Measurements from ENCODE around the gene CDC27. TPM values are rescaled to one million over a fixed set of nuclear protein-coding genes. Genes with fewer than 3 reads are reported as not detected.
"Not testable (repeated sequence)": the region's sequence is repeated elsewhere in the genome, so short reads cannot be mapped to it uniquely, and the experiment has no call there.

CDC27 gene
- total and polyA plus RNA-seq, 7 donors, result 25.5 to 89.2 (median 74.6) TPM

- TF ChIP-seq CTCF (IDR thresholded peaks at IDR 0.05), result no peak
- Histone ChIP-seq H3K27me3 (ENCODE audit: insufficient read depth in 3 of 3, low read length in 2 of 3) (no peaks in the 10 kb centered on the region), H3K4me1 (no peaks in the 10 kb centered on the region), H3K27ac (no peak overlapping the region), H3K36me3 (ENCODE audit: insufficient read depth in 1 of 2, low read depth in 1 of 2) (peaks cover 0 to 93% of the 10 kb centered on the region in 2 donors), H3K9me3 (no peaks in the 10 kb centered on the region), H3K4me3 (no peak overlapping the region)
- intact Hi-C loops (cut with DNase I), result no loop called here
- WGBS, 3 donors, result 96 to 100% (median 96%) methylated on average over 2 to 3 of the region's 3 CpGs
- no peak for ATAC-seq
- no peak for DNase-seq
These were observed 57.3 kb downstream of the CDC27 start for GRCh38 chr17:47131761-47132160.

GRCh38 chr17:47126835-47127234, 62.3 kb downstream of the CDC27 start:
- H3K27ac ChIP-seq; H3K4me1 ChIP-seq; H3K4me3 ChIP-seq; ATAC-seq; H3K9me3 ChIP-seq; intact Hi-C loops (cut with DNase I); H3K27me3 ChIP-seq (ENCODE audit: insufficient read depth in 3 of 3, low read length in 2 of 3); DNase-seq: not testable (repeated sequence)
- 97 to 98% (median 98%) methylated on average over 3 of the region's 3 CpGs for WGBS, 3 donors
- H3K36me3 ChIP-seq (ENCODE audit: insufficient read depth in 1 of 2, low read depth in 1 of 2), result peaks cover 0 to 91% of the 10 kb centered on the region in 2 donors

GRCh38 chr17:47123262-47123661, 65.8 kb downstream of the CDC27 start:
- ATAC-seq; DNase-seq; H3K9me3 ChIP-seq; H3K27me3 ChIP-seq (ENCODE audit: insufficient read depth in 3 of 3, low read length in 2 of 3); H3K27ac ChIP-seq; H3K4me1 ChIP-seq; intact Hi-C loops (cut with DNase I); H3K4me3 ChIP-seq: not testable (repeated sequence)
- whole genome bisulfite sequencing, 3 donors, result 51 to 71% (median 62%) methylated on average over 2 of the region's 2 CpGs
- H3K36me3 ChIP-seq (ENCODE audit: insufficient read depth in 1 of 2, low read depth in 1 of 2), result peaks cover 3 to 93% of the 10 kb centered on the region in 2 donors

GRCh38 chr17:47120521-47121095, 68.5 kb downstream of the CDC27 start:
- H3K27me3 ChIP-seq (ENCODE audit: insufficient read depth in 3 of 3, low read length in 2 of 3), result no peaks in the 10 kb centered on the region
- no peaks in the 10 kb centered on the region for H3K9me3 ChIP-seq
- TF ChIP-seq CTCF (IDR thresholded peaks at IDR 0.05), result no peak
- ATAC-seq, result no peak
- peaks cover 3 to 82% of the 10 kb centered on the region in 2 donors for H3K36me3 ChIP-seq (ENCODE audit: insufficient read depth in 1 of 2, low read depth in 1 of 2)
- no peak overlapping the region for H3K4me3 ChIP-seq
- WGBS, 3 donors, result 72 to 79% (median 79%) methylated on average over 5 of the region's 5 CpGs
- no peak overlapping the region for H3K27ac ChIP-seq
- no peaks in the 10 kb centered on the region for H3K4me1 ChIP-seq
- DNase-seq, result no peak
- intact Hi-C loops (cut with DNase I), result no loop called here

GRCh38 chr17:47119746-47120520, 69.2 kb downstream of the CDC27 start:
- H3K36me3 ChIP-seq (ENCODE audit: insufficient read depth in 1 of 2, low read depth in 1 of 2), result peaks cover 3 to 78% of the 10 kb centered on the region in 2 donors

More at GRCh38 chr17:47119746-47120520, 69.2 kb downstream of the CDC27 start:
- H3K4me3 ChIP-seq, result no peak overlapping the region
- no peaks in the 10 kb centered on the region for H3K27me3 ChIP-seq (ENCODE audit: insufficient read depth in 3 of 3, low read length in 2 of 3)
- no peak for ATAC-seq
- H3K4me1 ChIP-seq, result no peaks in the 10 kb centered on the region
- H3K27ac ChIP-seq, result no peak overlapping the region
- no peaks in the 10 kb centered on the region for H3K9me3 ChIP-seq
- 67 to 71% (median 69%) methylated on average over 2 of the region's 2 CpGs for WGBS, 3 donors
- intact Hi-C loops (cut with DNase I), result no loop called here
- DNase-seq, result no peak
- TF ChIP-seq CTCF (IDR thresholded peaks at IDR 0.05), result no peak
